Left ventricle myocardium inferior (tissue), 1 donor: ENCODE measurements around the gene SYP. TPM values are rescaled to one million over a fixed set of nuclear protein-coding genes. Genes with fewer than 3 reads are reported as not detected.

ENCODE experiments used
- DNase-seq: peaks from one replicate; pipeline ENCODE4 v3.0.0-alpha.2; 2020
- H3K27ac ChIP-seq: fragments of 200-600 bp; replicated peaks from 2 replicates; pipeline ENCODE4 v1.8.0; 2021
- H3K27me3 ChIP-seq: fragments of 200-600 bp; 2 replicates; pipeline ENCODE4 v1.8.0; 2021; ENCODE audit warnings: low read depth
- H3K36me3 ChIP-seq: fragments of 200-600 bp; 2 replicates; pipeline ENCODE4 v1.8.0; 2021
- H3K4me1 ChIP-seq: fragments of 200-600 bp; 2 replicates; pipeline ENCODE4 v1.8.0; 2021
- H3K4me3 ChIP-seq: fragments of 200-600 bp; 2 replicates; pipeline ENCODE4 v1.8.0; 2021; ENCODE audit warnings: mild to moderate bottlenecking, moderate library complexity
- H3K9me3 ChIP-seq: fragments of 200-600 bp; replicated peaks from 2 replicates; pipeline ENCODE4 v1.8.0; 2021
- intact Hi-C: fragments of 100-400 bp; cut with micrococcal nuclease; formaldehyde crosslinking; loops from one replicate; pipeline ENCODE4 v1.11.0; 2022
- total RNA-seq: library from RNA; stranded (reverse); fragmentation: NEBNext Ultra II Directional; extraction: Animal tissue kit (Norgen Biotek cat#: 25700); gene quantifications from one replicate; pipeline ENCODE4 v1.2.1, GENCODE V29; 2021
- TF ChIP-seq, protein P1 (sequence below): fragments of 200-600 bp; IDR thresholded peaks from 2 replicates; pipeline ENCODE4 v1.8.0; 2021; ENCODE audit warnings: antibody characterized with exemption, mild to moderate bottlenecking, borderline replicate concordance
- donor health status: DM: no; HTN: yes; CAD: no; lungs with severe emphysema.

The SYP gene
- total RNA-seq, 1 donor from 2014 or later: 1.6 TPM

- intact Hi-C loops: no loop called here
These were observed 27.7 kb downstream of the SYP start for GRCh38 chrX:49172280-49172780.

DNA sequence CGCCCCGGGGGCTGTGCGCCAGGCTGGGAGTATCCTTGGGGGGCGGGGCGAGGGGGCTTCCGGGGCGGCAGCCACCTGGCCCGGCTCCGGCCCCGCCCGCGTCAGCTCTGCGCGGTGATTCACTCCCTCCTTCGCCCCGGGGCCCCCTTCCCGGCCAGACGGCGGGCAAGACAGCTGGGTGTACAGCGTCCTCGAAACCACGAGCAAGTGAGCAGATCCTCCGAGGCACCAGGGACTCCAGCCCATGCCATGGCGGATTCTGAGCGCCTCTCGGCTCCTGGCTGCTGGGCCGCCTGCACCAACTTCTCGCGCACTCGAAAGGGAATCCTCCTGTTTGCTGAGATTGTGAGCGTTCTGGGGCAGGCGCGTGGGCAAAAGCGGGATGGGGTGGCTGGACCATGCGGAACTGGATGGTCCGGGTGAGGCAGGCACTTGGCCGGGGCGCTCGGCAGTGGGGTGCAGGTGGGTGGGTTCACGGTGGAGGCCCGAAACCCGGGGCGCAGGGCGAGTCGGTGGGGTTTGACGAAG is 28.2 kb downstream of the SYP start, which contains the start of gene PLP2:
Gene PLP2 (plus strand): TSS at position 147 of the 528 bp plus-strand sequence. CDS start 103 bp downstream, at position 250.
- Histone ChIP-seq H3K9me3 (no peaks in the 10 kb centered on the region), H3K36me3 (peaks cover 13% of the 10 kb centered on the region), H3K27me3 (no peaks in the 10 kb centered on the region), H3K4me1 (peaks cover 17% of the 10 kb centered on the region), H3K27ac (peak within 1 kb of the TSS; percentile 89), H3K4me3 (peak within 1 kb of the TSS; percentile 75)
- peak; percentile 52 for DNase-seq
- TF ChIP-seq, protein P1, sequence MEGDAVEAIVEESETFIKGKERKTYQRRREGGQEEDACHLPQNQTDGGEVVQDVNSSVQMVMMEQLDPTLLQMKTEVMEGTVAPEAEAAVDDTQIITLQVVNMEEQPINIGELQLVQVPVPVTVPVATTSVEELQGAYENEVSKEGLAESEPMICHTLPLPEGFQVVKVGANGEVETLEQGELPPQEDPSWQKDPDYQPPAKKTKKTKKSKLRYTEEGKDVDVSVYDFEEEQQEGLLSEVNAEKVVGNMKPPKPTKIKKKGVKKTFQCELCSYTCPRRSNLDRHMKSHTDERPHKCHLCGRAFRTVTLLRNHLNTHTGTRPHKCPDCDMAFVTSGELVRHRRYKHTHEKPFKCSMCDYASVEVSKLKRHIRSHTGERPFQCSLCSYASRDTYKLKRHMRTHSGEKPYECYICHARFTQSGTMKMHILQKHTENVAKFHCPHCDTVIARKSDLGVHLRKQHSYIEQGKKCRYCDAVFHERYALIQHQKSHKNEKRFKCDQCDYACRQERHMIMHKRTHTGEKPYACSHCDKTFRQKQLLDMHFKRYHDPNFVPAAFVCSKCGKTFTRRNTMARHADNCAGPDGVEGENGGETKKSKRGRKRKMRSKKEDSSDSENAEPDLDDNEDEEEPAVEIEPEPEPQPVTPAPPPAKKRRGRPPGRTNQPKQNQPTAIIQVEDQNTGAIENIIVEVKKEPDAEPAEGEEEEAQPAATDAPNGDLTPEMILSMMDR: no peak
- intact Hi-C loops: no loop called here

More at GRCh38 chrX:49172280-49172780, 27.7 kb downstream of the SYP start:
- Histone ChIP-seq H3K4me1 (peaks cover 17% of the 10 kb centered on the region), H3K9me3 (no peaks in the 10 kb centered on the region), H3K4me3 (peak overlapping the region; percentile 75), H3K27me3 (no peaks in the 10 kb centered on the region), H3K36me3 (peaks cover 13% of the 10 kb centered on the region), H3K27ac (peak overlapping the region; percentile 89)
- TF ChIP-seq, protein P1: no peak
- DNase-seq: peak; percentile 67

GRCh38 chrX:49167740-49168108 is 32.3 kb downstream of the SYP start:
- Histone ChIP-seq H3K27ac (peak overlapping the region; percentile 95), H3K27me3 (no peaks in the 10 kb centered on the region), H3K36me3 (no peaks in the 10 kb centered on the region), H3K4me1 (peaks cover 27% of the 10 kb centered on the region), H3K9me3 (no peaks in the 10 kb centered on the region), H3K4me3 (peak overlapping the region; percentile 65)
- no peak for DNase-seq
- intact Hi-C loops: no loop called here
- TF ChIP-seq, protein P1: no peak

DNA sequence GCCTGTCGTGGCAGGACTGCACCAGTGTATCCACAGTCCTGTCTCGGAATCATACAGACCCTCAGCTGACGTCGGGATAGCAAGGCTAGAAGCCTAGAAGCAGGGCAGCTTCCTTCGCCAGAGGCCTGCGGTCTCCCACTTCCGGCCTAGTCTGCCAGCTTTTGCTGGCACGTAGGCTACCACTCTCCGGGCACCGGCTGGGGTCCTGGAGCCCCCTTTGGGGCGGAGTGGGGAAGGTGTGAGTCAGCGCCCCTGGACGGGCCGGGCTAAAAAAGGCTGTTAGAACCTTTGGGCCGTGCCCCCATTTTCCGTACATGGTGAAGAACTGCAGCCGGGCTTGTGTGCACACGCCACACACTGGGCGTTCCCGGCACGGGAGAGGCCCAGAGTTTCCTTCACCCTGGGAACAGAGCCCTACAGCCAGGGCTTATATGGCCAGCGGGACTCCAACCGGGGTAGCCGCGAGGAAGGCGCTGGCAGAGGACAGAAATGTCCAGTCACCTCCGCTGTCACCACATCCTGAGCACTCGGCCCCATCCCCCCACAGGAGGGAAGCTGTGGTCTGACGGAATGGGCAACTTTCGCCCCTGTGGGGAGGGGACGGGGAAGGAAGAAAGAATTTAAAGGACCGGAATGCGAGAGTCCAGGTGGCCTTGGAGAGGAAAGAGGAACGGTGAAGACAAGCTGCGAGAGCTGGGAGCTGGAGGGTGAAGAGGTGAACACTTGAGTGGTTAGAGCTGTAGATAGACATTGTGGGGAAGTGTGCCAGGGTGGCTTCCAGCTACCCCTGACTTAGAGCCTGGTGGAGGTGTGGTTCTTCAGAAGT is 32.9 kb downstream of the SYP start:
- H3K4me1 ChIP-seq: peaks cover 24% of the 10 kb centered on the region
- H3K4me3 ChIP-seq: peak overlapping the region; percentile 65
- no peaks in the 10 kb centered on the region for H3K9me3 ChIP-seq
- intact Hi-C loops: no loop called here
- no peaks in the 10 kb centered on the region for H3K36me3 ChIP-seq
- H3K27ac ChIP-seq: peak overlapping the region; percentile 95
- peak; percentile 75 for DNase-seq
- TF ChIP-seq, protein P1: no peak
- no peaks in the 10 kb centered on the region for H3K27me3 ChIP-seq

- H3K27ac ChIP-seq: peak overlapping the region; percentile 95
- peak; percentile 80 for DNase-seq
- TF ChIP-seq, protein P1: peak; percentile 46
- H3K36me3 ChIP-seq: no peaks in the 10 kb centered on the region
- intact Hi-C loops: no loop called here
- no peaks in the 10 kb centered on the region for H3K27me3 ChIP-seq
- no peaks in the 10 kb centered on the region for H3K9me3 ChIP-seq
- H3K4me1 ChIP-seq: peaks cover 24% of the 10 kb centered on the region
- peak overlapping the region; percentile 65 for H3K4me3 ChIP-seq
These were observed 33.8 kb downstream of the SYP start for GRCh38 chrX:49165901-49166881.
